ENCODE measurements around the gene STOX2. TPM values are rescaled to one million over a fixed set of nuclear protein-coding genes. Genes with fewer than 3 reads are reported as not detected.

The STOX2 gene
- total and polyA plus RNA-seq, 12 donors, result 2.2 to 25.5 (median 13.7) TPM

DNA sequence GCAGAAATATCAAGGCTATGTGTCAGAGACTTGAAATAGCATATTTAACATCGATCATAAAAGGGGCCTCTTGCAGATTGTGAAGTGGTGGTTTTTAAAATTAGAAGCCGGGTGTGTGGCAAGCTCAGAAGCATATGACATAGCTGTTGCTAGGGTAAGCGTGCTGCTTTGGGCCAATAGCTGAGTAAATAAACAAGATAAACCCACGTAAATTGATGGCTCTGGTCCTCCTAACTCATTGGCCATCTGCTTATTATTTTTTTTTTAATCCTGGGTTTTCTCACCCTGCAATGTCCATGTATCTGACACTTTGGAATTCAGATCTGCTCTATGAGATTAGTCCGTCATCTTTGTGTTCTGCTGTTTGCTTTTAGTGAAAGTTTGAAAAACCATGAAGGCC is 32.6 kb upstream of the STOX2 start:
- 42 to 46% methylated on average over 5 of the region's 5 CpGs for WGBS, 2 donors
- intact Hi-C loops (cut with DNase I), result loop anchor here in 2 of 10 donors (10.0 kb wide), 2 partner anchors 92 to 112 kb away; no protein-coding TSS in a partner anchor
- Histone ChIP-seq H3K4me1 (peaks cover 0 to 34% (median 19%) of the 10 kb centered on the region in 9 donors), H3K9me3 (no peaks in the 10 kb centered on the region), H3K27me3 (no peaks in the 10 kb centered on the region), H3K27ac (peak overlapping the region in 2 of 10 donors; percentile 41 to 57), H3K36me3 (no peaks in the 10 kb centered on the region), H3K4me3 (no peak overlapping the region)
- TF ChIP-seq, protein P1, sequence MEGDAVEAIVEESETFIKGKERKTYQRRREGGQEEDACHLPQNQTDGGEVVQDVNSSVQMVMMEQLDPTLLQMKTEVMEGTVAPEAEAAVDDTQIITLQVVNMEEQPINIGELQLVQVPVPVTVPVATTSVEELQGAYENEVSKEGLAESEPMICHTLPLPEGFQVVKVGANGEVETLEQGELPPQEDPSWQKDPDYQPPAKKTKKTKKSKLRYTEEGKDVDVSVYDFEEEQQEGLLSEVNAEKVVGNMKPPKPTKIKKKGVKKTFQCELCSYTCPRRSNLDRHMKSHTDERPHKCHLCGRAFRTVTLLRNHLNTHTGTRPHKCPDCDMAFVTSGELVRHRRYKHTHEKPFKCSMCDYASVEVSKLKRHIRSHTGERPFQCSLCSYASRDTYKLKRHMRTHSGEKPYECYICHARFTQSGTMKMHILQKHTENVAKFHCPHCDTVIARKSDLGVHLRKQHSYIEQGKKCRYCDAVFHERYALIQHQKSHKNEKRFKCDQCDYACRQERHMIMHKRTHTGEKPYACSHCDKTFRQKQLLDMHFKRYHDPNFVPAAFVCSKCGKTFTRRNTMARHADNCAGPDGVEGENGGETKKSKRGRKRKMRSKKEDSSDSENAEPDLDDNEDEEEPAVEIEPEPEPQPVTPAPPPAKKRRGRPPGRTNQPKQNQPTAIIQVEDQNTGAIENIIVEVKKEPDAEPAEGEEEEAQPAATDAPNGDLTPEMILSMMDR (IDR thresholded peaks at IDR 0.05), result no peak
- ATAC-seq (peak in 4 of 8 donors; percentile 22 to 39 (median 36)), DNase-seq (peak in 1 of 2 donors; percentile 21)

- no peak for DNase-seq
- TF ChIP-seq, protein P1 (IDR thresholded peaks at IDR 0.05), result no peak
- WGBS, 2 donors, result 77 to 80% methylated on average over 7 of the region's 7 CpGs
- no peak for ATAC-seq
- Histone ChIP-seq H3K36me3 (no peaks in the 10 kb centered on the region), H3K27me3 (no peaks in the 10 kb centered on the region), H3K4me1 (peaks cover 0 to 40% (median 22%) of the 10 kb centered on the region in 9 donors), H3K27ac (no peak overlapping the region), H3K9me3 (no peaks in the 10 kb centered on the region), H3K4me3 (no peak overlapping the region)
- intact Hi-C loops (cut with DNase I), result loop anchor here in 2 of 10 donors (10.0 kb wide), 2 partner anchors 91 to 111 kb away; no protein-coding TSS in a partner anchor
Observed at GRCh38 chr4:183873409-183874185, 31.5 kb upstream of the STOX2 start.

DNA sequence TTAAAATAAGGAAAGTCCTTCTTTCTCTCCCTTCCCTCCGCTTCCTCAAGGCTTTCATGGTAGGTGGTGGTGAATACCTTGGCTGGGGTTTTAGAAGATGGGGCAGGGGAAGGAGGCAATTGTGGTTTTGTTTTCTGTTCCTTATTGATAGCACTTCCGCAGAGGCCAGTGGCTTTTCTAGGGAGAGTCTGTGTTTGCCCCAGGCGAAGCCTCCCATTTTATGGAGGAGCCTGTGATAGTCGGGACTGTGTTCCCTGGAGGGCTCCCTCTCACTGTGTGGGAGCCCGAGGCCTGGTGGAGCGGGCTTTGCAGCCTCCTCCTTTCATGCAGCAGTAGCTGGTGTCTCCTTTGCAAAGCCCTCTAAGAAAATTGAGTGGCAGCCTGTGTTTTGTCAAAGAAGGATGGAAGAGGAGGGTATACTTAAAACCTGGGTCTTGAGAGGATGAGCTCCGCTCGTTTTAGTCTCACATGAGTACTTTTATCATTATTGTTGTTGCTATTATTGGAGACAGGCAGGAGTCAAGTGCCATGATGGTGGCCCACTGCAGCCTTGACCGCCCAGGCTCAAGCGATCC is 29.8 kb upstream of the STOX2 start:
- no peak for DNase-seq
- intact Hi-C loops (cut with DNase I), result loop anchor here in 4 of 10 donors (5.0 to 10.0 kb wide), 3 partner anchors 33 to 109 kb away; no protein-coding TSS in a partner anchor
- ATAC-seq, result no peak
- no peaks in the 10 kb centered on the region for H3K27me3 ChIP-seq
- H3K4me3 ChIP-seq, result no peak overlapping the region
- no peaks in the 10 kb centered on the region for H3K9me3 ChIP-seq
- H3K36me3 ChIP-seq, result no peaks in the 10 kb centered on the region
- 82% methylated on average over 10 of the region's 10 CpGs for WGBS, 2 donors
- peak overlapping the region; percentile 19 to 88 (median 78) for H3K27ac ChIP-seq
- peaks cover 0 to 40% (median 22%) of the 10 kb centered on the region in 9 donors for H3K4me1 ChIP-seq
- TF ChIP-seq, protein P1 (IDR thresholded peaks at IDR 0.05), result no peak

DNA sequence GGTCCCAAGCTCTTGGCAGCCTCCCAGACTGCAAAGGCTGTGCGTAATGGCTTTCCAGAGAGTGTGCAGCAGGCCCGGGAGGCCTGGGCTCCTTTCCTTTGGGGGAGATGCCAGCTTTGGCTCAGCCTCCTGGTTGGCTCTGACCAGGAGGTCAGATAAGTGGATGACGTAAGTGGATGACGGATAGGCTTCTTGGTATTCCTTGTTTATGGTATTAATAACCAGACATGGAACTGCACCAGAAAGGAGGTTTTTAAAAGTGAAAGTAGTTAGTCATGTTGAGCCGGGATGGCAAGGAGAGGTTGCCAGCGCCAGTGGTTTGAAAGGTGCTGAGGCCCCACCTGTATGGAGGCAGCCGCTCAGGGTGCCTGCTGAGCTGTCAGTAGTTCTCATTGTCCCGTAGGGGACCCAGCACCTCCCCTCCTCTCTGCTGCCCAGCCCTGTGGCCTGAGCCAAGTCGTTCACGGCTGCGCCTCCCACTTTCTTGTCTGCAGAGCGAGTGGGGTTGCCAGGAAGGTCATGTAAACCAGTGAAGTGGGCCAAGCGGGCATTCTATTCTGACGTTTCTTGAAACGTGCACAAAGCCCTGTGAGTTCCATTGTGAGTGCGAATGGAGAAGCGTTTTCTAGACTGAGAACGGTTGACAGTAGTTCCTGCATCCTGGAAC is 28.7 kb upstream of the STOX2 start:
- ATAC-seq, result peak; percentile 88 to 98 (median 96)
- intact Hi-C loops (cut with DNase I), result loop anchor here in 4 of 10 donors (2.0 to 10.0 kb wide), 4 partner anchors 28 to 108 kb away; partner anchors contain the start of gene STOX2 (in 1 of the 4)
- Histone ChIP-seq H3K27me3 (no peaks in the 10 kb centered on the region), H3K27ac (peak overlapping the region; percentile 71 to 88 (median 81)), H3K36me3 (no peaks in the 10 kb centered on the region), H3K4me3 (peak overlapping the region in 9 of 10 donors; percentile 23 to 51 (median 44)), H3K9me3 (no peaks in the 10 kb centered on the region), H3K4me1 (peaks cover 0 to 34% (median 22%) of the 10 kb centered on the region in 9 donors)
- TF ChIP-seq, protein P1 (IDR thresholded peaks at IDR 0.05), result no peak
- WGBS, 2 donors, result 6 to 12% methylated on average over 18 of the region's 18 CpGs
- peak; percentile 88 for DNase-seq
